Keratinocyte (primary cell): ENCODE results near the gene UNC13C. TPM values are rescaled to one million over a fixed set of nuclear protein-coding genes. Genes with fewer than 3 reads are reported as not detected.

Experiments used
- DNase-seq: peaks from one replicate; pipeline ENCODE4 v3.0.0-alpha.2; 2011; ENCODE audit warnings: low read depth, missing footprints, low spot score
- FAIRE-seq: peaks from 2 replicates; lab custom pipeline; 2011; peaks lifted over from hg19 to GRCh38; lab: Jason Lieb, UNC
- H2AFZ ChIP-seq: 2 replicates; pipeline ENCODE4 v1.6.0; 2012; ENCODE audit warnings: low read length, control low read depth, inconsistent platforms; ENCODE audit not compliant: control insufficient read depth
- H3K27ac ChIP-seq: 2 replicates; pipeline ENCODE4 v1.5.1; 2011; ENCODE audit warnings: low read length; ENCODE audit not compliant: control insufficient read depth, insufficient read depth
- H3K27me3 ChIP-seq: 3 replicates; pipeline ENCODE4 v1.6.0; 2011; ENCODE audit warnings: low read length; ENCODE audit not compliant: control insufficient read depth, insufficient read depth; ENCODE audit errors: extremely low read depth
- H3K36me3 ChIP-seq, 2 experiments: 2 replicates in 1 of 2; 3 replicates in 1 of 2; pipeline ENCODE4 v1.5.1; 2011; ENCODE audit warnings: low read length in 2 of 2, mild to moderate bottlenecking in 1 of 2; ENCODE audit not compliant: control insufficient read depth in 2 of 2, insufficient read depth in 2 of 2; ENCODE audit errors: extremely low read depth in 1 of 2
- H3K4me1 ChIP-seq: 3 replicates; pipeline ENCODE4 v1.5.1; 2011; ENCODE audit warnings: low read length; ENCODE audit not compliant: control insufficient read depth, insufficient read depth; ENCODE audit errors: extremely low read depth
- H3K4me2 ChIP-seq: 3 replicates; pipeline ENCODE4 v1.6.0; 2011; ENCODE audit warnings: low read depth, low read length; ENCODE audit not compliant: control insufficient read depth, insufficient read depth; ENCODE audit errors: extremely low read depth
- H3K4me3 ChIP-seq, 3 experiments: fragments of 200-600 bp in 1 of 3; sonication (generic) in 1 of 3; 2 replicates in 2 of 3; 3 replicates in 1 of 3; pipeline ENCODE4 v1.5.1; 2011 to 2016; ENCODE audit warnings: low read length in 3 of 3, mild to moderate bottlenecking in 3 of 3, control low read depth in 2 of 3, inconsistent platforms in 1 of 3, low read depth in 1 of 3, mixed read lengths in 1 of 3, mixed run types in 1 of 3, moderate library complexity in 1 of 3; ENCODE audit not compliant: control insufficient read depth in 2 of 3, insufficient read depth in 2 of 3; ENCODE audit errors: extremely low read depth in 1 of 3
- H3K79me2 ChIP-seq: 2 replicates; pipeline ENCODE4 v1.6.0; 2012; ENCODE audit warnings: low read length; ENCODE audit not compliant: control insufficient read depth, insufficient read depth
- H3K9ac ChIP-seq: 3 replicates; pipeline ENCODE4 v1.6.0; 2011; ENCODE audit warnings: low read length; ENCODE audit not compliant: control insufficient read depth, insufficient read depth; ENCODE audit errors: extremely low read depth
- H3K9me1 ChIP-seq: 3 replicates; pipeline ENCODE4 v1.6.0; 2011; ENCODE audit warnings: low read length; ENCODE audit not compliant: control insufficient read depth, insufficient read depth; ENCODE audit errors: extremely low read depth
- H3K9me3 ChIP-seq: 2 replicates; pipeline ENCODE4 v1.5.1; 2012; ENCODE audit warnings: low read depth, low read length; ENCODE audit not compliant: control insufficient read depth
- H4K20me1 ChIP-seq: 3 replicates; pipeline ENCODE4 v1.6.0; 2011; ENCODE audit warnings: low read length; ENCODE audit not compliant: control insufficient read depth, insufficient read depth; ENCODE audit errors: extremely low read depth
- CTCF ChIP-seq, 3 experiments: IDR thresholded peaks in 1 of 3; conservative IDR thresholded peaks in 1 of 3; optimal IDR thresholded peaks in 1 of 3; 2 replicates in 2 of 3; 3 replicates in 1 of 3; pipeline versions ENCODE3 to v1.5.1; 2011; ENCODE audit warnings: low read length in 3 of 3, mild to moderate bottlenecking in 3 of 3, moderate library complexity in 2 of 3, control low read depth in 1 of 3, inconsistent platforms in 1 of 3; ENCODE audit not compliant: insufficient read depth in 2 of 3; ENCODE audit errors: extremely low read depth in 1 of 3
- EZH2 ChIP-seq: IDR thresholded peaks from one replicate; pipeline ENCODE4 v1.6.1; 2012; ENCODE audit warnings: inconsistent platforms, mild to moderate bottlenecking, low read length, moderate library complexity
- dilution Hi-C: fragments of 300-500 bp; cut with MboI; formaldehyde crosslinking; loops from one replicate; pipeline ENCODE4 v1.7.0; 2020; ENCODE audit warnings: low sequenced_read_pairs; ENCODE audit not compliant: extremely low pct_ligation_motif_present
- polyA plus RNA-seq, 5 experiments: library from polyadenylated mRNA; depleted of rRNA in 3 of 5; stranded (reverse) in 3 of 5; stranded (forward) in 1 of 5; unstranded in 1 of 5; fragments of >200 nt; gene quantifications; 1 replicate in 1 of 5; 2 replicates in 3 of 5; 3 replicates in 1 of 5; pipeline versions ENCODE4 v1.2.1 to v1.2.3, GENCODE V29; 2011 to 2012; ENCODE audit warnings: missing spikeins in 2 of 5, low read depth in 1 of 5, low replicate concordance in 1 of 5

Gene UNC13C
- polyA plus RNA-seq, 1 donor (not counting 4 experiments of a cell fraction or from before 2014, with no cell fraction given), result not detected

DNA sequence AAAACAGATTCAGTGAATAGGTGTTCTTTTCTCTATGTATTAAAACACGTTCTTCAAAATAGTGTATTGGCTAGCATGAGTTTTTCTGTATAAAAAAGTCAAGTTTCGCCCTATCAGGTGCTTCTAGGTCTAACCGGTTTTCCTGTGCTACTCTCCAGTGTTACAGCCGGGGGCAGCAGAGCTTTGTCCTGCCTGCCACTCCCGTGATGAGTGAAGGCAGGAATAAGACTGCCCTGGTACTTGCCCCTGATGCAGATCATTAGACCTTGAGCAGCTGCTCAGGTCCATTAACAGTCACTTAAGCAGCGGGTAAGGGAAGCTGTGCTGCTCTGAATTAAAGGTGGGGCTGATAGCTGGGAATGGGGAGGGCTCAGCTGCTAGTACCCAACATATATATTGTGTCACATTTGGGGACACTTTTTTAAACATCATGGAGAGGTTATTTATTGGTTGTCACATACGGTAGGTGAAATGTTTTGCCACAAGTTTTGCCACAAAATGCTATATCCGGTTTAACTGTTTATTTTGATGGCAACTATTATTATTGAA, 1.3 kb upstream of the UNC13C start:
- no peak overlapping the region for H3K27ac ChIP-seq
- no peak overlapping the region for H3K4me3 ChIP-seq
- dilution Hi-C loops, result no loop called here
- TF ChIP-seq CTCF (optimal IDR thresholded peaks at IDR 0.05 in 1 of 3, IDR thresholded peaks at IDR 0.05 in 1 of 3, conservative IDR thresholded peaks at IDR 0.05 in 1 of 3; ENCODE audit: extremely low read depth in 1 of 3, insufficient read depth in 2 of 3, low read length in 3 of 3), result peak in 2 of 3 experiments; percentile 49 to 51
- TF ChIP-seq EZH2, result no peak
- no peaks in the 10 kb centered on the region for H3K79me2 ChIP-seq
- DNase-seq (no peak), FAIRE-seq (no peak)
- no peak overlapping the region for H3K4me2 ChIP-seq
- peaks cover 4% of the 10 kb centered on the region for H3K4me1 ChIP-seq
- peaks cover 19% of the 10 kb centered on the region for H3K27me3 ChIP-seq
- no peaks in the 10 kb centered on the region for H3K9me1 ChIP-seq
- H3K9me3 ChIP-seq, result no peaks in the 10 kb centered on the region
- no peaks in the 10 kb centered on the region for H4K20me1 ChIP-seq
- no peak overlapping the region for H3K9ac ChIP-seq
- H3K36me3 ChIP-seq, result no peaks in the 10 kb centered on the region
- no peak overlapping the region for H2AFZ ChIP-seq

DNA sequence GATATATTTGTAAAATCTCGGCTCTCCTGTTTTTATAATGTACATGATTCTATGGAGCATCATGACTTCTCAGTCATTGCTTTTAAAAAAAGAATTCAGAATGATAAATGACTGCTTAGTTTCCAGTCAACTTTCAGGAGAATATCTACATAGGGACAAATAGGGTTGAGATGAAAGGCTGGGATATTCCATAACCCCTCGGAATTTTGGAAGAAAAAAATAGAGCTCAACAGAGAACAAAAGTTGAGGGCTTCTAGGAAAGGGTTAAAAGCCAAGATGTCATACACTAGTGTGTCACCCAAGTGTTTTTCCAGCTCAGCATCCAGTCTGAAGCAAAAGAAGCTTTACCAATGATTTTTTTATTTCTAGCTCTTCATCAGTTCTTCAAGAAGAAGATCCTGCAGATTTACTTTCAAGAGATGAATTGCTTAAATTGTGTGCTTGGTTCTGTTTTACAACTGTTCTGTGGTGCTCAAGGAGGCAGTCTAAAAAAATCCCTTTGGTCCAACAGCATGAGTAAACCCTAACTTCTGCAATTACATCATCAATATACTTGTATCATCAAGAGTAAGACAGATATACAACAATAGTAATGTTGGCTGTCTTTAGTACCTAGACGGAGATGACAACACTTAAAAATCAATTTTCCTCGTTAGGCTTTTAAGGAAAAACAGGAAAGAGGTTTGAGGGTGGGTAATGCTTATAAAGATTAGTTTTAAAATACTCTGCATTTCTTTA, 979 bp downstream of the UNC13C start:
- Histone ChIP-seq H4K20me1 (no peaks in the 10 kb centered on the region), H3K9me1 (no peaks in the 10 kb centered on the region), H3K9ac (no peak overlapping the region), H3K27me3 (peaks cover 19% of the 10 kb centered on the region), H3K9me3 (no peaks in the 10 kb centered on the region), H3K36me3 (no peaks in the 10 kb centered on the region), H3K4me1 (peaks cover 4% of the 10 kb centered on the region), H3K27ac (no peak overlapping the region), H3K4me2 (peak overlapping the region; percentile 77), H3K4me3 (peak overlapping the region in 1 of 3 experiments; percentile 47), H3K79me2 (no peaks in the 10 kb centered on the region), H2AFZ (no peak overlapping the region)
- dilution Hi-C loops, result no loop called here
- DNase-seq (no peak), FAIRE-seq (no peak)
- TF ChIP-seq CTCF (optimal IDR thresholded peaks at IDR 0.05 in 1 of 3, IDR thresholded peaks at IDR 0.05 in 1 of 3, conservative IDR thresholded peaks at IDR 0.05 in 1 of 3; ENCODE audit: extremely low read depth in 1 of 3, insufficient read depth in 2 of 3, low read length in 3 of 3) (no peak), EZH2 (no peak)
